Pulmonary artery endothelial cell (primary cell): ENCODE data around the gene TMEM14A. TPM values are rescaled to one million over a fixed set of nuclear protein-coding genes. Genes with fewer than 3 reads are reported as not detected.

ENCODE experiments used
- DNase-seq: peaks from one replicate; pipeline ENCODE4 v3.0.0-alpha.2; 2011; ENCODE audit warnings: low read depth, low spot score
- total RNA-seq: library from RNA; depleted of rRNA; stranded (reverse); fragments of >200 nt; gene quantifications from 2 replicates; pipeline ENCODE4 v1.2.3, GENCODE V29; 2014

The TMEM14A gene, protein sequence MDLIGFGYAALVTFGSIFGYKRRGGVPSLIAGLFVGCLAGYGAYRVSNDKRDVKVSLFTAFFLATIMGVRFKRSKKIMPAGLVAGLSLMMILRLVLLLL
- total RNA-seq: 25.2 and 29.8 TPM in 2 replicates

GRCh38 chr6:52670502-52671409 lies at the start of gene TMEM14A:
Gene TMEM14A, plus strand, starts transcription at chr6:52671113. Its CDS starts 5,990 bp downstream, at chr6:52677103.
- DNase-seq: peak; percentile 57

DNA sequence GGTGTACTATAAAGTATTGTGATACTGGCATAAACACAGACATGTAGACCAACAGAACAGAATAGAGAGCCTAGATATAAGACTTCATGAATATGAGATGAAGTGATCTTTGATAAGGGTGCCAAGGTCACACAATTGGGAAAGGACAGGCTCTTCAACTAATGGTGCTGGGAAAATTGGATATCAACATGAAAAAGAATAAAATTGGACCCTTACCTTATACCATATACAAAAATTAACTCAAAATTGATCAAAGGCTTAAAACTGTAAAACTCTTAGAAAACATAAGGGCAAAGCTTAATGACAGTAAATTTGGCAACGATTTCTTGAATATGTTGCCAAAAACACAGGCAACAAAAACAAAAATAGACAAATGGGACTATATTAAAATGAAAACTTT lies 49.3 kb upstream of the TMEM14A start:
- DNase-seq: no peak

DNA sequence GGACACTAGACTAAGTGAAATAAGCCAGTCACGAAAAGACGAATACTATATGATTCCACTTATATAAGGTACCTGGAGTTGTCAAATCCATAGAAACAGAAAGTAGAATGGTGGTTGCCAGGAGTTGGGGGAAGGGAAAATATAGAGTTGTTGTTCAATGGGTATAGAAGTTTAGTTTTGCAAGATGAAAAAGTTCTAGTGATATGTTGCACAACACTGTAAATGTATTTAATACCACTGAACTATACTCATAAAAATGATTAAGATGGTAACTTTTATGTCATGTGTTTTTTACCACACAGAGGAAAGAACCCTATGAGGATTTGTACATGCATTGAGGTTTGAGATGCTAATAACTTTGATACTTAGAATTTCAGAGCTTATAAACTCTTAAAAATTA lies 48.1 kb upstream of the TMEM14A start:
- DNase-seq: no peak

- DNase-seq: no peak
These were observed 38.9 kb upstream of the TMEM14A start for GRCh38 chr6:52632011-52632410.

GRCh38 chr6:52634211-52634610 lies 36.7 kb upstream of the TMEM14A start:
- DNase-seq: no peak

- DNase-seq: no peak
These were observed 35.8 kb upstream of the TMEM14A start for GRCh38 chr6:52635049-52635577.

DNA sequence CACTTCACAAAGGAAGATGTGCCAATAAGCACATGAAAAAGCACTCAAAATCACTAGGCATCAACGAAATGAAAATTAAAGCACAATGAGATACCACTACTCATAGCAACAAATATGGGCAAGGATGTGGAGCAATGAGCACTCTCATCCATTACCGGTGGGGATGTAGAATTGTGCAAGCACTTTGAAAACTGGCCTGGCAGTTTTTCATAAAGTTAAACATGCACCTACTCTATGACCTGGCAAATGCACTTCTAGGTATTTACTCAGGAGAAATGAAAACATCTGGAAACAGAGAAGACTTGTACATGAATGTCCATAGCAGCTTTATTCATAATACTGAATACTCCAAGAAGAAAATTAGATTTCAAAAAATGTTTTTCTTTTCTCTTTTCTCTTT lies 34.1 kb upstream of the TMEM14A start:
- no peak for DNase-seq

- DNase-seq: no peak
These were observed 31.4 kb upstream of the TMEM14A start for GRCh38 chr6:52639493-52639892.

- DNase-seq: no peak
These were observed 30.7 kb upstream of the TMEM14A start for GRCh38 chr6:52640170-52640569.

GRCh38 chr6:52640916-52641315 lies 30.0 kb upstream of the TMEM14A start:
- no peak for DNase-seq

DNA sequence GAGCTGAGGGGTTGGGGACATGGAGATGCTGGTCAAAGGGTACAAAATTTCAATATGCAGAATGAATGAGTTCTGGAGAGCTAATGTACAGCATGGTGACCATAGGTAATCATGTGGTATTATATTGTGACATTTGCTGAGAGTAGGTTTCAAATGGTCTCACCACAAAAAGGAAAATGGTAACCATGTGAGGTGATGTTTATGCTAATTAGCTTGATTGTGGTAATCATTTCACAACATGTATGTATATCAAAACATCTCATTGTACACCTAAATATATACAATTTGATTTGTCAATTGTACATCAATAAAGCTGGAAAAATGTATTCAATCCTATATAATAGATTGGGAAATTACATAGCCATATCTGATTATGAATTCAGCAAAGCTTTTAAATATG lies 29.5 kb upstream of the TMEM14A start:
- no peak for DNase-seq

GRCh38 chr6:52641826-52642225 lies 29.1 kb upstream of the TMEM14A start:
- no peak for DNase-seq

DNA sequence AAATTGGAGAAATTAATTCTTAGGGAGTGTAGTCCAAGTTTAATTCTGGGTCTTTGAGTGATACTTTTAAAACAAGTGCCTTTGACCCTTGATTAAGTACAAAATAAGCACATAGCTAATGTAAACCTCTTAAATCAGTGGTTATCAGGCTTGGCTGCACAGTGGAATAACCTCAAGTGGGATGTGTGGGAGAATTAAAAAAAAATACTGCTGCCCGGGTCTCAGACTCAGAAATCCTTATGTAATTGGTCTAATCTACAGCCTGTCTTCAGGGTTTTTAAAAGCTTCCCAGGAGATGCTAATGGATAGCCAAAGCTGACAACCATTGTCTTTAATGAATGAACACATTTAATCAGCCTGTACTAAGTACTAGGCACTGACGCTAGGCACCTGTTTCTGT lies 28.5 kb upstream of the TMEM14A start:
- no peak for DNase-seq

DNA sequence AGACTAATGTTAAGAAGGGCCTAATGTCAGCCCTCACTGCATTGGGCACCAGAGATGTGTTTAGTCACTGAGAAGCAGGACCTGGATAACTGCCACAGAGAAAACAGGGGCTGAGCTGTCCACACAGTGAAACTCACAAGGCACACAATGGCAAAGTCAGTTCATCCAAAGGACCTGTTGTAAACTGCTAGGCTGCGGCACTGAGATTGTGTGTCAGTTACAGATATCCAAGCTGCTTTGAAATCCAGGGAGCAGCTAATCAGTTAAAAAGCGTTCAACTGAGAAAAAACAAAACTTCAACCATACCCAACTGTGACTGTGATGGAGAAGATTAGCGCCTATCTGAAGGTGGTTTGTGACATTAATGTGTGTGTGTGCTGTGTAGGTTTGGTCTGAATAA lies 27.8 kb upstream of the TMEM14A start:
- no peak for DNase-seq

- no peak for DNase-seq
These were observed 26.7 kb upstream of the TMEM14A start for GRCh38 chr6:52644253-52644652.

GRCh38 chr6:52645976-52646375 lies 24.9 kb upstream of the TMEM14A start:
- DNase-seq: no peak

DNA sequence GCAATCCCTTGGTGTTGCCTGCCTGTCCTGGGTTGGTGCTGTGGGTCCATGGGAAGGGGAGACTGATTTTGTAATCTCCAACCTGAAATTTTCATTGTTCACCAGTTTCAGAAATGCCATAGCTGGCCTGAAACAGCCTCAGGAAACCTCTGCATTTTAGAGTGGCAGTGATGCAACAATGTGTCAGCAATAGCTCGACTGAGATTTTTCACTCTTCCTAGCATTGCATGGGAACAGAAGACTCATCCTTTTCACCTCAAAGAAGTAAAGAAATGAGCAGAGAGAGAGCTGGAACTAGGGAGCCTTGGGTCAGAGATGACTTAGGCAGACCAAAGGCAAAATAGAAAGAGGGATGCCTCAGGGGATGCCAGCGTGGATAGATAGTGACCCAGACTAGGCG lies 23.7 kb upstream of the TMEM14A start:
- DNase-seq: no peak

DNA sequence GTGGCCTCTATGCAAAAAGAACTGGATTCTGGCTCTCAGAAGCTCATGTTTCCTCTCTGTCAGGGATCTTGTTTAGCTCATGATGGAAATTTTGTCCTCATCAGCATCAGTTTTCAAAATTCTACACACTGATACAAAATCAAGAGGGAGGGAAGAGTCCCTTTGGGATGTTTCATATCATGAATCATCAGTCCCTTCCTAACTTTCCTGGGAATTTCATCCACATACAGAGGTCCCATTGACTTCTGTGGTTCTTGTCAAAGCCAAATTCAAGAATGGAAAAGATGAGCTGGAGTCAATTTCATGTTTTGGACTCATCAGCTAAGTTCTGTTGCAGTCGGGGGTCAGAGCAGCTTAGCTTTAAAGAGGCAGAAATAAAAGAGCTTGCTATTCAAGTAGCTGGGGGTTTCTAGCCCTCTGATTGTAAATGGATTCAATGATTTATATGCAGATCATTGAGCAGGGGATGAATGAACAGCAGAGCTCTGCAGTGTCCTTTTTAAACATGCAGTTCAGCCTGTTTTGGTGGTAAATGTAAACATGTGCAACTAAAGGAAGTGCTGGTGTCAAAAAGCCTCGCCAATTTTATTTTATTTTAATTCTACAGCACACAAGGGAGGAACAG lies 21.3 kb upstream of the TMEM14A start:
- DNase-seq: no peak

GRCh38 chr6:52650941-52651340 lies 20.0 kb upstream of the TMEM14A start:
- DNase-seq: no peak

DNA sequence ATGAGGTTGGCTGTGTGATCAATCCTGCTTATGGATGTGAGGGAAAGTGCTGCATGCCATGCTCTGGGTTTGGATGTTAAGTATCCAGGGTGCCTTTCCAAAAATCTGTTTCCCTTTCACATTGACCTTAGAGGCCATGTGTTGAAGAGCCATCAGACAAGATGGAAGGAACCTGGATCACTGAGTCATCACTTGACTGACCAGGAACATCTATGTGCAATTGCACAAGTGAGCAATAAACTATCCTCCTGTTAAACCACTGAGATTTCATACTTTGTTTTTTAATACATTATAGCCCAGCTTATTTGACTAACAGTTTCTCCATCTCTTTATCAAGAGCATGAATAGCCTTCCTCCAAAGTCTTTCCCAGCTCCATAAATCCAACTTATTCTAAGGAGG lies 17.8 kb upstream of the TMEM14A start:
- no peak for DNase-seq

- DNase-seq: no peak
These were observed 16.9 kb upstream of the TMEM14A start for GRCh38 chr6:52654007-52654406.

DNA sequence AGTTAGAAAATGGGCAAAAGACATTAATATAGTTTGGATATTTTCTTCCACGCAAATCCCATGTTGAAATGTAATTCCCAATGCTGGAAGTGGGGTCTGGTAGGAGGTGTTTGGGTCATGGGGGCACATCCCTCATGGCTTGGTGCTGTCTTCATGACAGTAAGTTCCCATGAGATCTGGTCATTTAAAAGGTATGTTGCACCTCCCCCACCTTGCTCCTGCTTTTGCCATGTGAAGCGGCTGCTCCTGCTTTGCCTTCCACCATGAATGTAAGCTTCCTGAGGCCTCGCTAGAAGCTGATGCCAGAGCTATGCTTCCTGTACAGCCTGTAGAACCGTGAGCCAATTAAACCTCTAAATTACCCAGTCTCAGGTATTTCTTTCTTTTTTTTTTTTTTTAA lies 16.3 kb upstream of the TMEM14A start:
- no peak for DNase-seq
